Kasumi-1 (cell line): ENCODE data around the gene TEN1.

Source experiments
- DNase-seq, 2 experiments: peaks; one replicate each; lab custom pipeline; 2025; lab: John Stamatoyannopoulos, UW

Gene TEN1

GRCh38 chr17:75976175-75976848, 2.7 kb upstream of the TEN1 start:
- no peak for DNase-seq

GRCh38 chr17:75979705-75980187, 706 bp downstream of the TEN1 start:
- DNase-seq, result no peak

GRCh38 chr17:75980188-75981018, 1.4 kb downstream of the TEN1 start:
- no peak for DNase-seq

- no peak for DNase-seq
Observed at GRCh38 chr17:75981019-75981615, 2.1 kb downstream of the TEN1 start.

- no peak for DNase-seq
Observed at GRCh38 chr17:75983501-75984181, 4.6 kb downstream of the TEN1 start.

- no peak for DNase-seq
Observed at GRCh38 chr17:75985986-75986385, 6.9 kb downstream of the TEN1 start.

DNA sequence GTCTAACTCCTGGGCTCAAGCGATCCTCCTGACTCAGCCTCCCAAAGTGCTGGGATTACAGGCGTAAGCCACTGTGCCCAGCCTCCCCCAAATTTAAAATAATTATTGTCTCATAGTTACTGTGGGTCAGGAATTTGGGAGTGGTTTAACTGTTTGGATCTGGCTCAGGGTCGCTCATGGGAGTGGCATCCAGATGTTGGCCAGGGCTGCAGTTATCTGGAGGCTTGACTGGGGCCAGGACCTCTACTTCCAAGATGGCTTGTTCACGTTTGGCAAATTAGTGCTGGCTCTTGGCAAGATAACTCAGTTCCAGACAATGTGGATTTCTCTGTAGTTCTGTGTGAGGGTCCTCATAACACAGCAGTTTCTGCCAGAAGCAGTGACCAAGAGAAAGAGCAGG, 8.0 kb downstream of the TEN1 start:
- DNase-seq, result no peak

- no peak for DNase-seq
Observed at GRCh38 chr17:75991396-75991795, 12.4 kb downstream of the TEN1 start.

- no peak for DNase-seq
Observed at GRCh38 chr17:75994802-75995370, 15.8 kb downstream of the TEN1 start.

DNA sequence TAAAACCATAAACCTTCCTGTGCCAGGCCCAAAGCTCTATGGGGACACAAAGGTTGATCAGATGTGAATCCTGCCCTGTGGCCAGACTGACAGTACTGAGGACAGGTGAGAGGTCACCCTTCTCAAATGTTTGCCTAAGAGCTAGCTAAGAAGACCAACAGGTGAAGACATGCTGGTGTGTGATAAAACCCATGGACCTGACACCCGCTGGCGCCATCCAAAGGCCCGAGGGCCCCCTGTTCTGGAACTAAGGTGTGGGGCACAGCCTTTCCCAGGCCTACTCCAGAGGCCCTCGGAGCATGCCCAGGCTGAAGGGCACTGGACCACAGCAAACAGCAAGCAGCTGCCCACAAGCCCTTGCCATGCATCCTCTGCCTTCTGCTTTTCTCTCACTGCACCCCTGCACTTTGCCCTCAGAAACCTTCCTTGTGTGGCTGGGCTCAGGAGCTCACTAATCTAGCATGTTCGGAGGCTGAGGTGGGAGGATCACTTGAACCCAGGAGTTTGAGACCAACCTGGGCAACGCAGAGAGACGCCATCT, 16.4 kb downstream of the TEN1 start:
- no peak for DNase-seq

DNA sequence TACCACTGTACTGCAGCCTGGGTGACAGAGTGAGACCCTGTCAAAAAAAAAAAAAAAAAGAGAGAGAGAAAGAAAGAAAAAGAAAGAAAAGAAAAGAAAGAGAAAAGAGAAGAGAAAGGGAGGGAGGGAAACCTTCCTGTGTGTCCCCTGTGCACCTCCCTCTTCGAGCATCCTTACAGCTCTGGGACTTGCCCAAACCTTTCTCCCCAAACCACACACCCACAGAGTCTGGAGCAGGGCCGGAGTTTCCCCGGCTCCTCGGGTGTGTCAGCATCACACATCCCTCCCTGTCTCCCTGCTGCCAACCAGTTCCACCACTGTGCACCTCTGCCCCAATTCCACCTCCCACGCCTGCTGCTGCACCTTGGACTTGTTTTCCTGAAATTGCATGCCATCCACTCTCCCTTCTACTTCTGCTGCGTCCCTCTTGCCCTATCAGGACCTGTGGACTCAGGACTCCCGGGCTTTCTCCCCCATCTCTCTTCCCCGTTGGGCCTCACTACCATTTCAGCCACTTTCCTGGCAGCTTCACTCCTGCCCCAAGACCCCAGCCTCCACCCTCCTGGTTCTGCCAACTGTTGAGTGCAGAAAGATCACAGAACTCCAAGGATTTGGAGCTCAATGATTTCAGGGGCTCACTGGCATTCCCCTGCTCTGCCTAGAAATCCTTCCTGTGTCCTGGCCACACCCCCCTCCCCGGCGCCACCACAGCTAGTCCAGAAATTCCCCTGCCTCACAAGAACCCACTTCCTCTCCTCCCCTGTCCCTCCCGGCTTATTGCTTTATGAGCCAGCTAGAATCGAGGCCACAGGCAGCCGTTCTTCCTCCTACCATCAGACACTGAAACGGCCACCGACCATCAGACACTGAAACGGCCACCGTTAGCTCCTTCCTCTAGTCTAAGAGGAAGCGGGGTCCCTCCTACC, 17.9 kb downstream of the TEN1 start:
- peak; percentile 98 to 99 for DNase-seq

GRCh38 chr17:75998327-75998795, 19.3 kb downstream of the TEN1 start:
- no peak for DNase-seq

GRCh38 chr17:76000016-76000754, 21.1 kb downstream of the TEN1 start:
- DNase-seq, result peak; percentile 79 to 83

DNA sequence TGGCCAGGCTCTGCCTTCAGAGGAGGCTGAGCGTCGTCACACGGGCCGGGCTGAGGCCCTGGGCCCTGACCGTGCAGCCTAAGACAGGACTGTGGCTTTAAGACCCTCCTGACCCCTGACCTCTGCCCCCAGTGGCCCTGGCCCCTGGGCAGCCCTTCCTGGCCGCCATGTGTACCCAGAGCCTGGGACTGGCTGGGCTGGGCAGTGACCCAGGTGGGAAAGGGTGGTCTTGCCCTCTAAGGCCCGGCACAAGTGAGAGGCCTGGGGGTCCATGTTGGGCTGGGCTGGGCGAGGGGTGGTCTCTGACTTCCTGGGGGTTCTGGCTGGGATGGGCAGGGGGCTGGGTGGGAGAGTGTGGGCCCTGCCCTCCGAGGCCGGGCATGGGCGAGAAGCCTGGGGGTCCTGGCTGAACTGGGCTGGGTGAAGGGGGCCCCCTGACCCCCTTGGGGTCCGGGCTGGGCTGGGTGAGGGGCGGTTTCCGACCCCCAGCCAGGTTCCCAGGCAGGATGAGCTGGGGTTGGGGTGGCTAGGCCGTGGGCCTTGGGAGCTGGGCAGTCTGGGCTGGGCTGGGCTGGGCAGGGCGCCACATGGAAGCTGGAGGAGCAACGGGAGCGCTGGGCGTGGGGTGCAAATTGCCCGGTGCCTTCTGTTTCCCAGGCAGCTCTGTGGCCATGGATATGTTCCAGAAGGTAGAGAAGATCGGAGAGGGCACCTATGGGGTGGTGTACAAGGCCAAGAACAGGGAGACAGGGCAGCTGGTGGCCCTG, 21.9 kb downstream of the TEN1 start, which contains the start of gene CDK3:
Gene CDK3 (plus strand): TSS at position 101 of the 767 bp plus-strand sequence. CDS start 571 bp downstream, at position 672.
- DNase-seq, result no peak

DNA sequence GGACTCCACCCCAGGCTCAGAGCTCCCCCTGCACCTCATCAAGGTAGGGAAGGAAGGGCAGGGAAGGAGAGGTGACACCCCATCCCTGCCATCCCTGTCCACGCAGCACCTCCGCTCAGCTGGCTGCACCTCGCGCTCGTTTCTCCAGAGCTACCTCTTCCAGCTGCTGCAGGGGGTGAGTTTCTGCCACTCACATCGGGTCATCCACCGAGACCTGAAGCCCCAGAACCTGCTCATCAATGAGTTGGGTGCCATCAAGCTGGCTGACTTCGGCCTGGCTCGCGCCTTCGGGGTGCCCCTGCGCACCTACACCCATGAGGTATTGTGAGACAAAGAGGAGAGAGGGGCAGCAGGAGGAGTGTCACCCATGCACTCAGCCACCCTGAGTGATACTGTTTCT, 23.1 kb downstream of the TEN1 start:
- no peak for DNase-seq

GRCh38 chr17:76003915-76004314, 24.9 kb downstream of the TEN1 start:
- no peak for DNase-seq

DNA sequence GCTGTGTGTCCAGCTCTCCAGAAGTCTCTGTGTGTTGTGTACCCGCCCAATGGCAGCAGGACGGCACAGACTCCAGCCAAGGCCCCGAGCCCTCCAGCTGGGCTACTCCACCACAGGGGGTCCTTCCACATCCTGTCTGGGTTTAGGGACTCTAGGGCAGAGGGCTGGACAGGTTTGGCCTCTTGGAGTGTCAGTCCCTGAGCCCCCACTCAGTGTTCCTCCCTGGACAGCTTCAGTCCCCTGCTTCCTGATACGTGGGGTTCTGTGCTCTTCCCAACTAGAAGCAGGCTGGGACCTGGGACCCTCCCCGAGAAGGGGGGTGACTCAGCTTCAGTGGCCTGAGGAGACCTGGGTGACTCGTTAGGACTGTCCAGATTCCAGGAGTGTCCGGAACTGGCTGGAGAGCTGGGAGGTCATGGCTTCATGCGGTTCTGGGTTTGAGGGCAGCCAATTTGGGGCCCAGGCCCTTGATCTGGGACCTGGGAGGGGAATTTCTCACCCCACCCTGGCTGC, 25.8 kb downstream of the TEN1 start:
- DNase-seq, result no peak
